H4 (cell line): Measurements from ENCODE around the gene RBMY1F. TPM values are rescaled to one million over a fixed set of nuclear protein-coding genes. Genes with fewer than 3 reads are reported as not detected.
"Not testable (repeated sequence)": the region's sequence is repeated elsewhere in the genome, so short reads cannot be mapped to it uniquely, and the experiment has no call there.

Experiments
- DNase-seq: peaks from one replicate; pipeline ENCODE4 v3.0.0-alpha.2; 2015; ENCODE audit warnings: low spot score
- total RNA-seq: library from RNA; depleted of rRNA; stranded (reverse); fragments of >200 nt; shearing (Covaris generic); gene quantifications from 2 replicates; pipeline ENCODE4 v1.2.3, GENCODE V29; 2014; rRNA removed

Gene RBMY1F
- total RNA-seq = not detected in 2 replicates

- not testable (repeated sequence) for DNase-seq
These were observed at the start of gene RBMY1F for GRCh38 chrY:22182823-22183222. RBMY1F (minus strand) TSS chrY:22182923; CDS start chrY:22180969, 1,954 bp downstream.

DNA sequence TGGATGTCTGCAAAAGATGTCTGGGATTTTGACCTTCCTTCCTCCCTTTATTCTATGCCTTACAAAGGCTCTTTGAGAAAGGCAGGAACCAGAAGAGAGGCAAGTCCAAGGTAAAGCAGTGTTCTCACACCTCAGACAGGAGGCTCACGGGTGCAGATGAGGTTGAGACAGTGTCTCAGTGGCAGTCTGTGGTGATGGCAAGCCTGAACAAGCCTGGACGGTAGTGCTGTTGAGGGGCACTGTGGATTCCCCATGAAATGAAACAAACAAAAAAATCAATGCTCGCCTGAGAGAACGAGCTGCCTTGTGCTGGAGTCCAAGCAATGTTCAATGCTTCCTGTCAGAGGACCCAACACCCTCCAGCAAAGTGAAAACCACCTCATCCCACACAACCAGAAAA lies 31.6 kb downstream of the RBMY1F start:
- DNase-seq = not testable (repeated sequence)

- not testable (repeated sequence) for DNase-seq
These were observed 41.6 kb downstream of the RBMY1F start for GRCh38 chrY:22141011-22141695.

GRCh38 chrY:22134719-22135118 lies 48.0 kb downstream of the RBMY1F start:
- not testable (repeated sequence) for DNase-seq

GRCh38 chrY:22130494-22130893 lies 52.2 kb downstream of the RBMY1F start:
- not testable (repeated sequence) for DNase-seq

Other genes starting within 250 kb of the RBMY1F start
- gene RBMY1J, start 220.5 kb upstream of the RBMY1F start, total RNA-seq = not detected in 2 replicates